HUDEP-2 (cell line): ENCODE results near the gene PHACTR3.

ENCODE experiments used
- DNase-seq, 76 experiments: peaks; one replicate each; lab custom pipeline; 2025; ENCODE audit not compliant: unreplicated experiment in 76 of 76; lab: John Stamatoyannopoulos, UW

The PHACTR3 gene

GRCh38 chr20:59572515-59572914, 31.8 kb upstream of the PHACTR3 start:
- no peak for DNase-seq

- no peak for DNase-seq
Observed at GRCh38 chr20:59573837-59574236, 30.5 kb upstream of the PHACTR3 start.

- no peak for DNase-seq
Observed at GRCh38 chr20:59574308-59574707, 30.0 kb upstream of the PHACTR3 start.

GRCh38 chr20:59575216-59575615, 29.1 kb upstream of the PHACTR3 start:
- no peak for DNase-seq

- DNase-seq, result no peak
Observed at GRCh38 chr20:59575653-59576052, 28.7 kb upstream of the PHACTR3 start.

- DNase-seq, result no peak
Observed at GRCh38 chr20:59576216-59576953, 28.0 kb upstream of the PHACTR3 start.

- no peak for DNase-seq
Observed at GRCh38 chr20:59577037-59577808, 27.1 kb upstream of the PHACTR3 start.

GRCh38 chr20:59577809-59578435, 26.4 kb upstream of the PHACTR3 start:
- no peak for DNase-seq

- no peak for DNase-seq
Observed at GRCh38 chr20:59578436-59579403, 25.6 kb upstream of the PHACTR3 start.

- no peak for DNase-seq
Observed at GRCh38 chr20:59579404-59580145, 24.8 kb upstream of the PHACTR3 start.

- DNase-seq, result no peak
Observed at GRCh38 chr20:59580146-59580946, 24.0 kb upstream of the PHACTR3 start.

- DNase-seq, result no peak
Observed at GRCh38 chr20:59580991-59581401, 23.3 kb upstream of the PHACTR3 start.

GRCh38 chr20:59581993-59582679, 22.2 kb upstream of the PHACTR3 start:
- no peak for DNase-seq

- DNase-seq, result no peak
Observed at GRCh38 chr20:59583428-59584277, 20.7 kb upstream of the PHACTR3 start.

GRCh38 chr20:59584278-59584925, 19.9 kb upstream of the PHACTR3 start:
- DNase-seq, result no peak

- DNase-seq, result no peak
Observed at GRCh38 chr20:59585714-59586409, 18.5 kb upstream of the PHACTR3 start.
